Endothelial cell of umbilical vein (primary cell): ENCODE results near the gene RANBP3L. TPM values are rescaled to one million over a fixed set of nuclear protein-coding genes. Genes with fewer than 3 reads are reported as not detected.

Source experiments
- BruUV-seq: library from RNA; stranded (reverse); fragments of 400-500 nt; replicated peaks from 2 replicates; lab custom pipeline; 2021; lab: Mats Ljungman, UMichigan
- CTCF ChIA-PET: fragments of 300-600, 350-600 bp; sonication (Branson Sonifier 250); formaldehyde crosslinking; loops from one replicate; lab custom pipeline; 2021; ENCODE audit warnings: antibody characterized with exemption, inconsistent platforms; lab: Charles Lee
- POLR2A ChIA-PET: fragments of 300-600, 350-600 bp; sonication (Branson Sonifier 250); formaldehyde crosslinking; loops from one replicate; lab custom pipeline; 2021; ENCODE audit warnings: antibody characterized with exemption, inconsistent platforms; lab: Charles Lee
- DNase-seq: peaks from one replicate; pipeline ENCODE4 v3.0.0-alpha.2; 2011; ENCODE audit warnings: low read depth, low spot score
- FAIRE-seq: peaks from 2 replicates; lab custom pipeline; 2011; peaks lifted over from hg19 to GRCh38; lab: Jason Lieb, UNC
- H2AFZ ChIP-seq: 2 replicates; pipeline ENCODE4 v1.6.0; 2012; ENCODE audit warnings: low read depth, low read length, control low read depth, inconsistent platforms
- H3K27ac ChIP-seq: 2 replicates; pipeline ENCODE4 v1.5.1; 2011; ENCODE audit warnings: low read depth, mild to moderate bottlenecking, control low read depth, low read length, moderate library complexity; ENCODE audit not compliant: insufficient read depth
- H3K27me3 ChIP-seq, 2 experiments: 2 replicates each; pipeline versions ENCODE4 v1.6.0 to v1.6.1; 2011; ENCODE audit warnings: low read length in 2 of 2, mixed read lengths in 1 of 2; ENCODE audit not compliant: control insufficient read depth in 2 of 2, insufficient read depth in 2 of 2
- H3K36me3 ChIP-seq, 2 experiments: 2 replicates in 1 of 2; 3 replicates in 1 of 2; pipeline ENCODE4 v1.5.1; 2011; ENCODE audit warnings: low read length in 2 of 2, mild to moderate bottlenecking in 1 of 2, moderate library complexity in 1 of 2; ENCODE audit not compliant: control insufficient read depth in 2 of 2, insufficient read depth in 2 of 2; ENCODE audit errors: extremely low read depth in 1 of 2
- H3K4me1 ChIP-seq: 3 replicates; pipeline ENCODE4 v1.5.1; 2011; ENCODE audit warnings: mild to moderate bottlenecking, low read length; ENCODE audit not compliant: control insufficient read depth, insufficient read depth; ENCODE audit errors: extremely low read depth
- H3K4me2 ChIP-seq: 2 replicates; pipeline ENCODE4 v1.6.1; 2011; ENCODE audit warnings: low read length, control low read depth, mixed read lengths; ENCODE audit not compliant: insufficient read depth
- H3K4me3 ChIP-seq, 3 experiments: fragments of 200-600 bp in 1 of 3; sonication (generic), shearing (Covaris generic) in 1 of 3; replicated peaks in 1 of 3; 2 replicates each; pipeline ENCODE4 v1.5.1; 2011 to 2016; ENCODE audit warnings: control low read depth in 3 of 3, low read length in 3 of 3, mild to moderate bottlenecking in 2 of 3, inconsistent platforms in 1 of 3, low read depth in 1 of 3, moderate library complexity in 1 of 3; ENCODE audit not compliant: insufficient read depth in 1 of 3
- H3K79me2 ChIP-seq: 2 replicates; pipeline ENCODE4 v1.6.0; 2012; ENCODE audit warnings: low read length, inconsistent platforms; ENCODE audit not compliant: control insufficient read depth, insufficient read depth
- H3K9ac ChIP-seq: replicated peaks from 2 replicates; pipeline ENCODE3; 2011; ENCODE audit warnings: low read length, control low read depth; ENCODE audit not compliant: insufficient read depth; ENCODE audit errors: extremely low read depth
- H3K9me1 ChIP-seq: replicated peaks from 3 replicates; pipeline ENCODE4 v1.6.0; 2011; ENCODE audit warnings: mild to moderate bottlenecking, low read length; ENCODE audit not compliant: control insufficient read depth, insufficient read depth; ENCODE audit errors: extremely low read depth
- H3K9me3 ChIP-seq: replicated peaks from 2 replicates; pipeline ENCODE4 v1.5.1; 2012; ENCODE audit warnings: low read length, inconsistent platforms; ENCODE audit not compliant: control insufficient read depth, insufficient read depth
- H4K20me1 ChIP-seq: replicated peaks from 2 replicates; pipeline ENCODE3; 2011; ENCODE audit warnings: mild to moderate bottlenecking, low read length; ENCODE audit not compliant: control insufficient read depth, insufficient read depth; ENCODE audit errors: extremely low read depth
- EZH2 ChIP-seq: IDR thresholded peaks from 2 replicates; pipeline ENCODE4 v1.6.1; 2012; ENCODE audit warnings: borderline replicate concordance, low read depth, mild to moderate bottlenecking, moderate library complexity, low read length, inconsistent platforms; ENCODE audit not compliant: severe bottlenecking
- FOS ChIP-seq: IDR thresholded peaks from 2 replicates; pipeline ENCODE4 v1.6.1; 2011; ENCODE audit warnings: mild to moderate bottlenecking, low read length, moderate library complexity, borderline replicate concordance; ENCODE audit not compliant: insufficient read depth
- GATA2 ChIP-seq: IDR thresholded peaks from 2 replicates; pipeline ENCODE4 v1.7.0; 2011; ENCODE audit warnings: low read depth, mild to moderate bottlenecking, moderate library complexity, mixed read lengths, low read length; ENCODE audit not compliant: insufficient read length, insufficient read depth
- JUN ChIP-seq: IDR thresholded peaks from 2 replicates; pipeline ENCODE4 v1.6.1; 2011; ENCODE audit warnings: borderline replicate concordance, low read depth; ENCODE audit not compliant: insufficient read length, insufficient read depth
- MYC ChIP-seq: IDR thresholded peaks from one replicate; pipeline ENCODE4 v1.6.1; 2011; ENCODE audit warnings: mild to moderate bottlenecking, low read depth, low read length
- POLR2A ChIP-seq: IDR thresholded peaks from 2 replicates; pipeline ENCODE4 v1.6.1; 2012; ENCODE audit warnings: low read depth, mild to moderate bottlenecking, control low read depth, low read length
- POLR2AphosphoS5 ChIP-seq: IDR thresholded peaks from 2 replicates; pipeline ENCODE4 v1.6.1; 2012; ENCODE audit warnings: low read depth, mild to moderate bottlenecking, control low read depth, low read length, moderate library complexity; ENCODE audit not compliant: insufficient read depth
- dilution Hi-C: fragments of 300-500 bp; cut with MboI; formaldehyde crosslinking; loops from one replicate; pipeline ENCODE4 v1.15.0; 2019; ENCODE audit warnings: low sequenced_read_pairs; ENCODE audit not compliant: extremely low pct_ligation_motif_present
- intact Hi-C: fragments of 100-400 bp; cut with micrococcal nuclease; formaldehyde crosslinking; loops from one replicate; pipeline ENCODE4 v1.10.0; 2022
- polyA plus RNA-seq, 4 experiments: library from polyadenylated mRNA; depleted of rRNA in 3 of 4; stranded (reverse) in 3 of 4; unstranded in 1 of 4; fragments of >200 nt; gene quantifications; 2 replicates each; pipeline versions ENCODE4 v1.2.1 to v1.2.3, GENCODE V29; 2011 to 2012; ENCODE audit warnings: missing spikeins in 1 of 4
- total RNA-seq: library from RNA; stranded (reverse); gene quantifications from 2 replicates; pipeline ENCODE4 v1.2.3, GENCODE V29; 2021
- TF ChIP-seq, protein P1 (sequence below), 2 donors: IDR thresholded peaks; 1 replicate in 1 of 2; 2 replicates in 1 of 2; pipeline ENCODE4 v1.5.1; 2011; ENCODE audit warnings: low read length in 2 of 2, mild to moderate bottlenecking in 2 of 2, moderate library complexity in 2 of 2, control low read depth in 1 of 2, inconsistent platforms in 1 of 2, low read depth in 1 of 2; ENCODE audit not compliant: insufficient read depth in 1 of 2; ENCODE audit errors: extremely low read depth in 1 of 2
- TF ChIP-seq, protein P2 (sequence below): IDR thresholded peaks from 2 replicates; pipeline ENCODE4 v1.6.1; 2011; ENCODE audit not compliant: insufficient read depth, insufficient read length

RANBP3L gene
- total and polyA plus RNA-seq, 2 donors (not counting 3 experiments of a cell fraction or from before 2014, with no cell fraction given): not detected

DNA sequence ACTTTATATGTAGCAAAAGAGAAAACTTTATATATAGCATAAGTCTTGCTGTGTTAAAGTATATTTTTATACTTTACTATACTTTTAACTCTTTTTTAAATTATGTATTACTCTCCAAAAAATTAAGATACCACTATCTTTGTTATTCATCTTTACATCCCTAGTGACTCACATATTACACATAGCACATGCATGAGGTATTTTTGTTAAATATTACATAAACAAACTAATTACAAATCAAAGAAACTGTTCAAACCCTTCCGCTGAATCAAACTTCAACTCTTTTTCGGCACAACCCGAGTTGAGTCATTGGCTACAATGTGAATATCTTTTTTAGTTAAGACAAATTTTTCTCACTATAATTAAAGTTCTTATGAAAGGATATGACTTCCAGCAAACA, 92.0 kb downstream of the RANBP3L start:
- Histone ChIP-seq H3K27ac (peak overlapping the region; percentile 51), H3K4me3 (no peak overlapping the region), H3K9me1 (no peaks in the 10 kb centered on the region), H3K9ac (no peak overlapping the region), H3K79me2 (no peaks in the 10 kb centered on the region), H3K4me1 (peaks cover 17% of the 10 kb centered on the region), H3K9me3 (no peaks in the 10 kb centered on the region), H3K27me3 (no peaks in the 10 kb centered on the region), H2AFZ (no peak overlapping the region), H4K20me1 (no peaks in the 10 kb centered on the region), H3K4me2 (peak overlapping the region; percentile 62), H3K36me3 (no peaks in the 10 kb centered on the region)
- no TSS peak for BruUV-seq
- DNase-seq (peak; percentile 41), FAIRE-seq (peak; percentile 47)
- intact Hi-C loops (loop anchor here (2.0 kb wide), 1 partner anchor 31 kb away; the partner anchor contains the start of gene NADK2), dilution Hi-C loops (no loop called here)
- CTCF ChIA-PET: interaction anchor here (1.7 kb wide), 1 partner anchor 57 kb away, joined by 4 read pairs; the partner anchor contains the start of genes LMBRD2 and SKP2
- TF ChIP-seq JUN (peak; percentile 42), POLR2AphosphoS5 (no peak), GATA2 (peak; percentile 64), FOS (peak; percentile 40)
- TF ChIP-seq, protein P1, sequence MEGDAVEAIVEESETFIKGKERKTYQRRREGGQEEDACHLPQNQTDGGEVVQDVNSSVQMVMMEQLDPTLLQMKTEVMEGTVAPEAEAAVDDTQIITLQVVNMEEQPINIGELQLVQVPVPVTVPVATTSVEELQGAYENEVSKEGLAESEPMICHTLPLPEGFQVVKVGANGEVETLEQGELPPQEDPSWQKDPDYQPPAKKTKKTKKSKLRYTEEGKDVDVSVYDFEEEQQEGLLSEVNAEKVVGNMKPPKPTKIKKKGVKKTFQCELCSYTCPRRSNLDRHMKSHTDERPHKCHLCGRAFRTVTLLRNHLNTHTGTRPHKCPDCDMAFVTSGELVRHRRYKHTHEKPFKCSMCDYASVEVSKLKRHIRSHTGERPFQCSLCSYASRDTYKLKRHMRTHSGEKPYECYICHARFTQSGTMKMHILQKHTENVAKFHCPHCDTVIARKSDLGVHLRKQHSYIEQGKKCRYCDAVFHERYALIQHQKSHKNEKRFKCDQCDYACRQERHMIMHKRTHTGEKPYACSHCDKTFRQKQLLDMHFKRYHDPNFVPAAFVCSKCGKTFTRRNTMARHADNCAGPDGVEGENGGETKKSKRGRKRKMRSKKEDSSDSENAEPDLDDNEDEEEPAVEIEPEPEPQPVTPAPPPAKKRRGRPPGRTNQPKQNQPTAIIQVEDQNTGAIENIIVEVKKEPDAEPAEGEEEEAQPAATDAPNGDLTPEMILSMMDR (IDR thresholded peaks at IDR 0.05; ENCODE audit: extremely low read depth in 1 of 2, insufficient read depth in 1 of 2, low read depth in 1 of 2, low read length in 2 of 2): no peak
- POLR2A ChIA-PET: no interaction called here

DNA sequence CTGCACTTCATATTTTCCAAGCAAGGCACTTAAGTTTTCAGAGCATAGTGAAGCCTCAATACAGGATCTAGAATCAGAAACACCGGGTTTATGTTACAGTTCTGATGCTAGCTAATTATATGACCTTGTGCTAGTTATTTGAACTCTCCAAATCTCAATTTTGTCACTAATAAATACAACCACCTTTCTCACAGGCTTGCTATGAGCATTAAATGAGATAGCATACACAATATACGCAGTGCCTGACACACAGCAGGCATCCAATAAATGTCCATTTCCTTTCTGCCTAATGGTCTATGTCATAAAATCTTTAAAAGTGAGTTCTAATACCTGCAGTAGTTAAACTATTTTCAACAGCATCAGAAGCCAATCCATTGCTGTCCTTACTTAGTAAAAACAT, 92.9 kb downstream of the RANBP3L start:
- TF ChIP-seq POLR2AphosphoS5: no peak
- no peak for TF ChIP-seq POLR2A
- TF ChIP-seq, protein P2, sequence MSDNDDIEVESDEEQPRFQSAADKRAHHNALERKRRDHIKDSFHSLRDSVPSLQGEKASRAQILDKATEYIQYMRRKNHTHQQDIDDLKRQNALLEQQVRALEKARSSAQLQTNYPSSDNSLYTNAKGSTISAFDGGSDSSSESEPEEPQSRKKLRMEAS: no peak
- no peak for TF ChIP-seq FOS
- TF ChIP-seq JUN: no peak
- TF ChIP-seq GATA2: no peak
- TF ChIP-seq, protein P1 (IDR thresholded peaks at IDR 0.05; ENCODE audit: extremely low read depth in 1 of 2, insufficient read depth in 1 of 2, low read depth in 1 of 2, low read length in 2 of 2): no peak
- no peak for TF ChIP-seq MYC
- no peak for TF ChIP-seq EZH2
- Histone ChIP-seq H3K79me2 (no peaks in the 10 kb centered on the region), H3K27me3 (no peaks in the 10 kb centered on the region), H3K4me2 (no peak overlapping the region), H2AFZ (no peak overlapping the region), H3K4me1 (peaks cover 17% of the 10 kb centered on the region), H3K36me3 (no peaks in the 10 kb centered on the region), H3K9me1 (no peaks in the 10 kb centered on the region), H4K20me1 (no peaks in the 10 kb centered on the region), H3K9me3 (no peaks in the 10 kb centered on the region), H3K4me3 (no peak overlapping the region), H3K27ac (no peak overlapping the region), H3K9ac (no peak overlapping the region)
- FAIRE-seq (no peak), DNase-seq (no peak)
- dilution Hi-C loops (no loop called here), intact Hi-C loops (loop anchor here (2.0 kb wide), 1 partner anchor 32 kb away; the partner anchor contains the start of gene NADK2)
- BruUV-seq: no TSS peak
- POLR2A ChIA-PET: no interaction called here
- CTCF ChIA-PET: no interaction called here
